GM18519 (cell line): ENCODE results near the gene MCAT.

ENCODE experiments used
- ATAC-seq: cut with Tn5 transposase; IDR thresholded peaks from one replicate; pipeline ENCODE4 v1.9.1; 2021; ENCODE audit warnings: mild to moderate bottlenecking, moderate library complexity; ENCODE audit not compliant: unreplicated experiment, low FRiP score

MCAT gene, protein sequence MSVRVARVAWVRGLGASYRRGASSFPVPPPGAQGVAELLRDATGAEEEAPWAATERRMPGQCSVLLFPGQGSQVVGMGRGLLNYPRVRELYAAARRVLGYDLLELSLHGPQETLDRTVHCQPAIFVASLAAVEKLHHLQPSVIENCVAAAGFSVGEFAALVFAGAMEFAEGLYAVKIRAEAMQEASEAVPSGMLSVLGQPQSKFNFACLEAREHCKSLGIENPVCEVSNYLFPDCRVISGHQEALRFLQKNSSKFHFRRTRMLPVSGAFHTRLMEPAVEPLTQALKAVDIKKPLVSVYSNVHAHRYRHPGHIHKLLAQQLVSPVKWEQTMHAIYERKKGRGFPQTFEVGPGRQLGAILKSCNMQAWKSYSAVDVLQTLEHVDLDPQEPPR

DNA sequence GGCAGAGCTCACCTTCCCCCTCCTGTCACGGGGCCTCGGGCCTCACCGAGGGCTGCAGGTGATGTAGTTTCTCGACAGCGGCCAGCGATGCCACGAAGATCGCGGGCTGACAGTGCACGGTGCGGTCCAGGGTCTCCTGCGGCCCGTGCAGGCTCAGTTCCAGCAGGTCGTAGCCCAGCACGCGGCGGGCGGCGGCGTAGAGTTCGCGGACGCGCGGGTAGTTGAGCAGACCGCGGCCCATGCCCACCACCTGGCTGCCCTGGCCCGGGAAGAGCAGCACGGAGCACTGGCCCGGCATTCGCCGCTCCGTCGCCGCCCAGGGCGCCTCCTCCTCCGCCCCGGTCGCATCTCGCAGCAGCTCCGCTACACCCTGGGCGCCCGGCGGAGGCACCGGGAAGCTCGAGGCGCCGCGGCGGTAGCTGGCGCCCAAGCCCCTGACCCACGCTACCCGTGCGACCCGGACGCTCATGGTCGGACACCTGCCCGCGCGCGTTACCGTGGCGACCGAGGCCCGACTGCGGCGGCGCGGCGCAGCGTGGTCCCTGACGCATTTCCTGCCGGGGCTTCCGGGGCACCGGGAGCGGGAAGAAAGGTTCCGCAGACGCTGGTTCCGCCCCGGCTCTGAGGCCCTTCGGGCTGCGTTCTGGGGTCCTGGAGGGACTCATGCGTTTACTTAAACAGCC lies at the start of gene MCAT:
MCAT (minus strand) TSS at position 519 of the 683 bp plus-strand sequence; CDS start at position 469, 50 bp downstream.
- peak; percentile 53 for ATAC-seq

DNA sequence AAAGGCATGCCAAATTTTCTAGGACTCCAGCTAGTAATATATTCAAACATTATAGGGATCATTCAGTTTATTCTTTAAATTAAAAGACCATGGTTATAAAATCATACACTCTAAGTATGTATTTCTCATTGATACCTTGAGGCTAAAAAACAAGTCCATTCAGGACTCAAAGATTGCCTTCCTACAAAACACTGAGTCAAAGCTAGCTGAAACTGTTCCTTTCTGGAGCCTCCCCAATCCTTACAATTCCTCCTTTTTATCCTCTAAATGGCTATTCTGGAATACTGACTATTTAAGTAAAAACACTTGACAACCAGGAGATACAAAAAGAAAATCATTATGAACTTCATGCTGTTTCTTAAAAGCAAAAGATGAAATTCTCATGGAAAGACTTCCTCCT lies 48.6 kb upstream of the MCAT start:
- ATAC-seq, result no peak

DNA sequence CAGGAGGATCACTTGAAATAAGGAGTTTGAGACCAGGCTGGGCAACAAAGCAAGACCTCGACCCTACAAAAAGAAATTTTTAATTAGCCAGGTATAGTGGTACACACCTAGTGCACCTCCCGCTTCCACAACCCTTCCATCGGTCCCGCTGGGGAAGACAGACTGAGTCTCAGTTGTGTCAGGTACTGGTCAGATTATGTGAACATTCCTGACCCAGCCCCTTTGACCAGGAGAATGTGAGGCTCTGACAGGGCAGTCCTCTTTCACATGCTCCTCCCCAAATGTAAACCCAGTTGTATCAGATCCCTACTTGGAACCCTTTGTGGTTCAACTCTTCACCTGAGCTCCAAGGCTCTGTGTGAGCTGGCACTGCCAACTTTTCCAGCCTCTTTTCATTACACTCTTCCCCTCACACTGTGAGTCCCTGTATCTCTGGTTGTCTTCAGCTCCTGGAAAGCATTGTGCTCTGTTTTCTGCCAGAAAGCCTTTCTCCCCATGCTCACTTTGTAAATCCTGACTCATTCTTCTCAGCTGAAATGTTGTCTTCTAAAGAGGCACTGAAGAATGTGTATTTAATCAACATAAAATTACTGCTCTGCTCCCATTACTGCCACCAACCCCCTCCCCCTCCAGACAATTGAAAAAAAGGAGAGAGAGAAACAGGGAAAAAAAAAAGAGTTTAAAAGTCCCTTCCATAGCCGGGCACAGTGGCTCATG lies 45.8 kb upstream of the MCAT start:
- ATAC-seq, result no peak

DNA sequence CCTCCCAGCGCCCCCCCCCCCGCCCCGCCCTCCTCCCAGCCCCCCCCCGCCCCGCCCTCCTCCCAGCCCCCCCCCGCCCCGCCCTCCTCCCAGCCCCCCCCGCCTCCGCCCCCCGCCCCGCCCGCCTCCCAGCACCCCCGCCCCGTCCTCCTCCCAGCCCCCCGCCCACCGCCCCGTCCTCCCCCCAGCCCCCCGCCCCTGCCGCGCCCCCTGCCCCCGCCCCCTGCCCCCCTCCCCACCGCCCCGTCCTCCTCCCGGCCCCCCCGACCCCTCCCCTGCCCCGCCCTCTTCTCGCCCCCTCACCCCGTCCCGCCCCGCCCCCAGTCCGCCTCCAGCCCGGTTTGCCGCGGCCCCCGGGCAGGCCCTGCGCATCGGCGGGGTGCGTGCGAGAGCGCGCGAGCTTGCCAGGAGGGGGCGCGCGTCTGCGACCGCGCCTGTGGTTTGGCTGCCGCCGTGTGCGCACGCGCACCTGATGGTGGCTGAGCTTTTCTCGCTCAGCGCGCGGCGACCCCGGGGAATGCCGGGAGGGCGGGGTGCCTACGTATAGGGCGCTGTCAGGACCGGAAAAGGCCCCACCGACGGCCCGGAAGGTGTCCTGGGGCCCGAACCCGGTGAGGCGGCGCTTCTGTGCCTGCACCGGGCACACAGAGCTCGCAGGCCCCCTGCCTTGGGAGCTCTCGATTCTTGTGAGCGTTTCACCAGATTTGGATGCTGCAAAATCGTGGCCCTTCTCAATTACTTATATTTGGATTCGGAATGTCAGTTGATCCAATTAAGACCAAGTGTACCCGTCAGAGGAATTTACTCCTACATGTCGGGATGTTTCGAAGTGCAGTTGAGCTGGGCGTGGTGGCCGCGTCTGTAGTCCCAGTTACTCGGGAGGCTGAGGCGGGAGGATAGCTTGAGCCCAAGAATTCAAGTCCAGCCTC lies 44.2 kb upstream of the MCAT start:
- ATAC-seq, result peak; percentile 82

DNA sequence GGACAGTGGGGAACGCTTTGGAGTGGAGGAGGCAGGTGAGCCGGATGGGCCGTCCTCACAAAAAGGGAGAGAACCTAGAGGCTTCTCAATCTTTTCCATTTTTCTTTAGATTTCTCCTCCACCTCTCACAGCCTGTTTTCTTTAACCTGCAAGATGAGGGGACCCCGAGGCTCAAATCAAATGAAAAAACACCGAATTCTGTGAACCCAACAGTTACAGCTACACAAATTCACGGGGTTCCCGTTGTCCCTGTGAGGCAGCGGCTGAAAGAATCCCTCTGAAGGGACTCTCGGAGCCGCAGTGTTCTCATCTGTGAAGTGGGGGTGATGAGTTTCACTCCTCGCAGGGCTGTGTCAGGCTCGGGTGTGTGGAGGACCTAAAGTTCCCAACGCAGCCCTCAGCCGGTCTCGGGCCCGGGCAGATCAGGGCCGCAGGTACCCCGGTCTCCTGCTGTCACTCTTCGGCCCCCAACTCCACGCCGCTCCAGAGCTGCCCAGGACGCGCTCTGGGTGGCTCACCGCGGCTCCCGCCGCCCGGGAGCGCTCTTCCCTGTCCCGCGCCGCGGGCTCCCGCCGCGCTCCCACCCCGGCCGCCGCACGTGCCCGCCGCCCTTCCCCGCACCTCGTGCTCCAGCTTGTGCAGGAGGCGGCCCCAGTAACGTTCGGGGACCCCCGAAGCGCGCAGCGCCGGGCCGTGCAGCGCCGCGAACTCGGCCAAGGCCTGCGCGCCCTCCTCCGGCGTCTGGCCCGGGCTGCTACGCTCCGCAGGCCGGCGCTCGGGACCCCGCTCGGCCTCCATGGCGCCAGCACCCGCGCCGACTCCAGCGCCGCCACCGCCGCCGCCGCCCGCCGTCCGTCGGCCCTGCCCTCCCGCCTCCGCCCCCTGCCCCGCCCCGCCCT lies 43.3 kb upstream of the MCAT start, which contains the start of gene TTLL12:
TTLL12 (minus strand) TSS at position 863 of the 899 bp plus-strand sequence; CDS start at position 798, 65 bp downstream.
- ATAC-seq, result no peak

DNA sequence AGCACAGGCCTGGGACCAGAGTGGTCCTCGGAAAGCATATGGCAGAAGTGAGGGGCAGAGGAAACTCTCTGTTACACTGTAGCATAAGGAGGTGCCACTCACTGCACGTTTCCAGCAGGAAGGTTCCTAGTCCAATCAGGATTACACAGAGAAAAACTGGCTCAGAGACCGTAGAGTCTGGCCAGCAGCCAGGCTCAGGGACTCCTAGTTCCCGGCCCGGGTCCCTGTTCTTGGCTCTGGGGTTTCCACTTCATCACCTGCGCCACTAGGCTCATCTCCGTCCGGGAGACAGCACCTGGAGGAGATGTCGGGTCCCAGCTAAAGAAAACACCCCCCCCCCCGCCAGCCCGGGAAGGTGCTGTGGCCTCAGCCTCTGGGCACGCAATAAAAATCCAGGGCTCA lies 42.7 kb upstream of the MCAT start:
- ATAC-seq, result no peak

DNA sequence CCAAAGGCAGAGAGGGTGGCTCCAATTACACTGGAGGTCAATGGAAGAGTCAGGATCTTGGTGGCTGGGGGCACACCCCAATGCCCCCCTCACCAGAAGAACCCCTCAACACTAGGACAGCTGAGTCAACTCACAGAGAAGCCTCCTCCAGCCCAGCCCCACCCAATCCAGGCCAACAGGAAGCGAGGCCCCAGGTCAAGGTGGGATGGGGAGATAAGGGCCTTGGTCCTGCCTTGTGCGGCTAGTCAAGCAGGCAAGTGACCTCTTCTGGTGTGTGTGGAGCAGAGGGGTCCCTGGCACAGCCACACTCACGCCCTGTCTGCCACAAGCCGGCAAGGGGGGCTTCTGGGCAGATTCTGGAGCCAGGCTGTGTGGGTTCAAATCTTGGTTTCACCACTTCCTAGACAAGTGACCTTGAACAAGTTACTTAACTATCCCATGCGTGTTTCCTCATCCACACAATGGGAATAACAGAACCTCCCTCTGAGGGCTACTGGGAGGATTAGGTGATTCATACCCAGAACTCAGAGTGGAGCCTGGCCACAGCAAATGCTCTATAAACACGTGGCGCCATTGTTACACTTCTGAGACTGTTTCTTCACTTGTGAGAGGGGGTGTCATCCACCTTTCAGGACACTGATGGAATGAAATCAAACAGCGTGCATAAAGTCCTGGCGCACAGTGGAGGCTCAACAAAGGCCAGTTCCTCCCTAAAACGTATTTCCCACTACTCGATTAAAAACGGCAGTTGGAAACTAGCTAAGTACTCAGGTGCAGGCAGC lies 40.5 kb upstream of the MCAT start:
- ATAC-seq, result no peak

DNA sequence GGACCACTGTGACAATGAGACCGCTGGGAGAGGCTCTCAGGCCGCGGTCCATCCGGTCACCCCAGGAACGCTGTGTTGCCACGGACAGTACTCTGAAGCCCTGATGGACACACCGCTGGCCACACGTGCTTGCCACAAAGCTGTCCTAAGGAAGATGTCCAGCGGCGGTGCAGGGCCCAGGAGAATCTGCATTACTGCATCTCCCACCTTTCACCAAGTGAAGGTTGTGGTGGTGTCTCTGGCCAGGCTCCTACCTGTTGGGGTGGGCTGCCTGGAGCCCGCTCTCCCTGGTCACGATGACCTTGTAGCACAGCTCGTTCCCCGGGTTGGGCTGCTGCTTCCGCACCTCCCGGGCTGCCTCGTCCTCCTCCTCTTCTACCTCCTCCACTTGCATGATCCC lies 39.5 kb upstream of the MCAT start:
- ATAC-seq, result no peak

DNA sequence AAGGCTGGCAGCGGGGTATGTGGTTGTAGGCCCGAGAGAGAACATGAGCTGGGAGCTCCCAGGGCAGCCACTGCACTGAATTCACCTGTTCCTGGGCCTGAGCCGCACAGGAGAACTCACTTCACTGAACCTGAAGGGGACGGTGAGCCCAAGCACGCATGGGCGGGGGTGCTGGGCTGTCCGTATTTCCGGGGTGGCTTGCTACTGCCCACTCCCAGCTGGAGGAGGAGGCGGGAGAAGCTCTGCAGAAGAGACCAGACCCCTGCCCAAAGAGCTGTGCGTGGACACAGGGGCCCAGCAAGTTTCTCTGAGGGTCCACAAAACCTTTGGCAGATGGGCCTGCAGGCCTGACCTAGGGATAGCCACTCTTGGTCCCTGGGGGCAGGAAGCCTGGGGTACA lies 38.9 kb upstream of the MCAT start:
- no peak for ATAC-seq

DNA sequence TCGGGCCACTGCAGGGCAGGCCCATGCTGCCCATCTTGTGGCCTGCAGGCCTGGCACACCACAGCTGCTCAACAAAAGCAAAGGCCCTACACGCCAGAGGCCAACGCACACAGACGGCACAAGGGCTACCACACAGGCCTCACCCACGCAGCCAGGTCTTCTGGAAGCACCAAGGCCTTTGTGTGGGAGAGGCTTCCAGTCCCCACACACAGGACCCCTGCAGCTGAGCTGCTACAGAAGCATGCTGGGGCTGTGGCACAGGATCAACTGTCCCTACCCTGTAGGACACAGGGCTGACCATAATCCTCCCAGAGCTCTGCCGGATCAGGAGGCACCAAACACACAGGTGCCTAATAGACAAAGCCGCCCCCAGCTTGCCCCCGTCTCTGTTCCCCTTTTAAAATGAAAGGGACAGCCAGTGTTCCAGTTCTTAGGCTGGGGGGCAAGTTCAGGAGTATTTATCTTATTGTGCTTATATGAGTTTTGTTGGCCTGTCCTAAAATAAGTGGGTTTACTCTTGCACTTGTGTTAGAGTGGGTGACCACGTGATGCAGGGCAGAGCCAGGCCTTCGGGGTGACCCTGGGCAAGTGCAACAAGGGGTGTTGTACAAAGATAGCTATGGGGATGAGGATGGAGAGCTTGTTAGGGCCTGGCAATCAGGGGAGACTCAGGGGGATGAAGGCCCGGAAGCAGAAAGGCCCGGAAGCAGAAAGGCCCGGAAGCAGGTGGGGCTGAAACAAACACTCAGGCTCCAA lies 38.3 kb upstream of the MCAT start:
- no peak for ATAC-seq

DNA sequence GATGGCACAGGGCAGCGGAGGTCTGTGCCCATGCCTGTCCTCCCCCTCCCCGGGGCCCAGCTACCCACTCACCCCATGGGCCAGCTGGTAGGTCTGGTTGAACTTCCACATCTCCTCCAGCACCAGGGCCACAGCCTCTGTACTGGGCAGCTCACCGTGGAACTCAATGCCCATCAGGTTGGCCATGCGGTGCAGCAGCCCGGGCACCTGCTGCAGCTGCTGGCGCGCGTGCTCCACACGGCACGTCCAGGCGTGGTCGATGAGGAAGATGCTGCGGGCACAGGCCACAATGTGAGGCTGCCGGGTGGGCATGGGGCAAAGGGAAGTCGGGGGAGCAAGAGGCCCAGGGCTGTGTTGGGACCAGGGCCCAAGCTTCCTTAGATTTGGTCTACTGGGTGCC lies 37.5 kb upstream of the MCAT start:
- ATAC-seq, result no peak

DNA sequence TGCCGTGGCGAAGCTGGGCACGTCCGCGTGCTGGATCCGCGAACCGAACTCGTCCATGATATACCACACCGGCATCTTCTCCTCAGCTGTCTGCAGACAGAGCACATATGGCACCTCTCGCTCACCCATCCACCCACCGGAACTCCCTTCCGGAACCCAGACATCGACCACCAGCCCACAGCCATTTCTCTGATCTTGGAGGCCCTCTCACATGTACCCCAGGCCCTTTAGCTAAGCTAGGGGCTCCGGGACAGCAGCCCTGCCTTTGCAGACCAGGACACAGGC lies 36.7 kb upstream of the MCAT start:
- no peak for ATAC-seq

DNA sequence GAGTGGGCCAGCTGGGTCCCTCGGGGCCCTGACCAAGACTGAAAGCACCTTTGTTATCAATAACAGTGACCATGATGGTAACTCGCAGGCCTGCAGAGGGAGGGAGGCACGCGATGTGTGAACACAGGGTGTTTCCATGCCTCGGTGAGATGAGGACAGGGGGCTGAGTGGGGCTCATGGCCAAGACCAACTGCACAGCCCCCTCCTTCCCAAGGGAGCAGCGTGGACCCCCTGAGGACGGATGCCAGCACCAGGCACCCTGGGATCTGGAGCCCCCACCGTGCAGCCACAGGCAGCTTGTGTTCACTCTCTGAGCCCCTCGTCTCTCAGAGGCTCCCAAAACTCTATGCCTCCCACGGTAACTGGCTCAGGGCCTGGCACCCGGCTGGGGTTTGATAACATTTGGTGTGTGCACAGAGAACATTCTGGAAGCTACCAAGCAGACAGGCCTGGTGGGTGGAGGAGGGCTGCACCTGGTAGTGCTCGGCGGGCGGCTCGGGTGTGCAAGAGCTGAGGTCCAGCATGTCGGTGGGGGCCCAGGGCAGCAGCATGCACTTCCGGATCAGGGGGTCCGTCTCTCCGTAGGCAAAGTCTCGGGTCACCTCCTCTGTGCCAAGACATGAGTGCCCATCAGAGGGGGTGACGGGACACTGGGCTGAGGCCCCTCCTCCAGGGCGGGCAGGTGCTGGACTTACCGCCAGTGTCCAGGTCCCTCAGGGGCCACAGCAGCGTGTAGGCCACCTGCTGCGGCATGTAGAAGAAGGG lies 36.1 kb upstream of the MCAT start:
- ATAC-seq, result no peak

DNA sequence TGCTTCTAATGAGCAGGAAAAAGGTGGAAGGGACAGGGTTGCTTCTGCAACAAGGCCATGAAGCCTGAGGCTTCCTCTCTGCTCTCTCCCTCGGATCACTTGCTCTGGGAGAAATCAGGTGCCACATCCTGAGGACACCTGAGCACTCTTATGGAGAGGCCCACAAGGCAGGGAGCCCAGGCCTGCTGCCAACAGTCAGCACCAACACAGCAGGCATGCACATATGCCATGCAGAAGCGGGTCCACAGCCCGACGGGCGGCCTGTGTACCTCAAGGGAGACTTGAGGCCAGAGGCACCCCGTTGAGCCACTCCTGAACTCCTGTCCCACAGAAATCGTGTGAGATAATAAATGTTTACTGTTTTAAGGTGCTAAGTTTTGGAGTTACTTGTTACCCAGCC lies 34.3 kb upstream of the MCAT start:
- no peak for ATAC-seq

DNA sequence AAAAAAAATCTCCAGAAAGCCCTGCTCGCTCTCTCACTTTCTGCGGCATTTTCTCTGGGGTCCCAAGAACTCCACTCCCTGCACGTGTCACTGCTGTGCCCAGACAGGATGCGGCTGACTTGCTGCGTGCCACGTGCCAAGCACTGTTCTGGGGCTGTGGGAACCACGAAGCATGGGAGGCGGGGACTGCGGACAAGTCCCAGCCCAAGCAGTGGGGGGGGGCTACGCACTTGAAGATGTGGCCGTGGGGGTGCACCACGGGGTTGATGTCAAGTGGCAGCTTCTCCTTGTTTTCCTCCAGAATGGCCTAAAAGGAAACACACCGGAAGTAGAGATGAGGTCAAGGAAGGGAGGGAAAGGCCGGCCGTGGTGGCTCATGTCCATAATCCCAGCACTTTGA lies 32.9 kb upstream of the MCAT start:
- no peak for ATAC-seq

DNA sequence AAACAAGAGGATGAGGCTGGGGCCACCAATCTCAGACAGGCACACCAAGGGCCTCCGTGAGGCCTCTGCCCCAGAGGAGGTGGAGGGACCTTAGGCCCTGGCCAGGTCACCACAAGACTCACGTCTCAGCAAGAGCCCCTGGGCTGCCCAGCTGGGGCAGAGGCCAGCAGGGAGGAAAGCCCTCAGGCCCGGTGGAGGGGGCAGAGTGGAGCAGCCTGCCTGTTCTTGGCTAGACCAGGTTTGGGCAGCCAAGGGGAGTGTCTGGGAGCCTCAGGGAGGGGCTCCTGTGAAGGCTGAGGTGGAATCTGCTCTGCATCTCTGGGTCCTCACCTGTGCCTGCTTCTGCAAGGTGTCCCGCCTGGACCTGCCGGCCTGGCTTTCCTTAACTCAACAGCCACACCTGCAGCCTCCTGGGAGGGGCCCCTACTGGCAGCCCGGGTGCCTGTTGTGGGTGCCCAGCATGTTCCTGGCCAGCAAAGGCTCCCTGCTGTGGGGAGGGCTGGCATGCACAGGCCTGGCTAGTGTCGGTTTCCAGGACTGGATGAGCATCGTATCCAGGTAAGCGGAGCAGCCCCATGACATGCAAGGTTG lies 31.8 kb upstream of the MCAT start:
- no peak for ATAC-seq
